Hair follicle dermal papilla cell (primary cell): Measurements from ENCODE around the gene PLPP7. TPM values are rescaled to one million over a fixed set of nuclear protein-coding genes. Genes with fewer than 3 reads are reported as not detected.

Experiments
- total RNA-seq: library from RNA; depleted of rRNA; stranded (reverse); fragments of >200 nt; gene quantifications from 2 replicates; pipeline ENCODE4 v1.2.3, GENCODE V29; 2012

The PLPP7 gene
- 9.2 and 10.6 TPM in 2 replicates for total RNA-seq

DNA sequence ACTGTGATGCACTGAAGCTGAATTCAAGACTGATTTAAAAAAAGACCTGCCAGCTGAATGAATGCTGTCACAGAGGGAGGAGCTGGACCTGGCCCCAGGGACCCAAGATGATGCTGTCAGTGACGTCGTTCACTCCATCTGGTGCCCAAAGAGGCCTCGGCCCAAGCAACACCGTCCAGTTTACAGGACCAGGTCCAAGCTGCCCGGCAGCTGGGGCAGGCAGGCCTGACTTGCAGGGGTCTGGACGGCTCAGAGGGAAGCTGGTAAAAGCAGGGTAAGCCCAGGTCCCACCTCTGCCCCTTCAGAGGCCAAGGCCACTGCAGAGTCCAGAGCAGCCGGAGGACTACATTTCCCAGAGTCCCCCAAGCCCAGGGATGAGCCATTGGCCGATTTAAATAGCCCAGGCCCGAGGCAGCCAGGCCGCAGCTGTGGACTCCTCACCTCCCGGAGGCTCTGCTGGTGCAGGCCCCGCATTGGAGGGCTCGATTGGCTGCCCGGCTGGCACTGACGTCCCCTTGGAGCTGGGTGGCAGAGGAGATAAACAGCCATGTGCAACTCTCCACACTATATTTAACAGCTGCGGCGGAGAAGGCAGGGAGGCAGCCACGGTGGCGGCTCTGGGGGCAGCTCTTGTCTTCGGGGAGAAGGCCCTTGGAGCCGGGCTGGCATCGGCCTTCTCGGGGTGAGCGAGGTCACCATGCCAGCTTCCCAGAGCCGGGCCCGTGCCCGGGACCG is at the start of gene PLPP7:
TSS of gene PLPP7 (plus strand) at position 423 of the 735 bp plus-strand sequence. CDS start at position 698, 275 bp downstream.

DNA sequence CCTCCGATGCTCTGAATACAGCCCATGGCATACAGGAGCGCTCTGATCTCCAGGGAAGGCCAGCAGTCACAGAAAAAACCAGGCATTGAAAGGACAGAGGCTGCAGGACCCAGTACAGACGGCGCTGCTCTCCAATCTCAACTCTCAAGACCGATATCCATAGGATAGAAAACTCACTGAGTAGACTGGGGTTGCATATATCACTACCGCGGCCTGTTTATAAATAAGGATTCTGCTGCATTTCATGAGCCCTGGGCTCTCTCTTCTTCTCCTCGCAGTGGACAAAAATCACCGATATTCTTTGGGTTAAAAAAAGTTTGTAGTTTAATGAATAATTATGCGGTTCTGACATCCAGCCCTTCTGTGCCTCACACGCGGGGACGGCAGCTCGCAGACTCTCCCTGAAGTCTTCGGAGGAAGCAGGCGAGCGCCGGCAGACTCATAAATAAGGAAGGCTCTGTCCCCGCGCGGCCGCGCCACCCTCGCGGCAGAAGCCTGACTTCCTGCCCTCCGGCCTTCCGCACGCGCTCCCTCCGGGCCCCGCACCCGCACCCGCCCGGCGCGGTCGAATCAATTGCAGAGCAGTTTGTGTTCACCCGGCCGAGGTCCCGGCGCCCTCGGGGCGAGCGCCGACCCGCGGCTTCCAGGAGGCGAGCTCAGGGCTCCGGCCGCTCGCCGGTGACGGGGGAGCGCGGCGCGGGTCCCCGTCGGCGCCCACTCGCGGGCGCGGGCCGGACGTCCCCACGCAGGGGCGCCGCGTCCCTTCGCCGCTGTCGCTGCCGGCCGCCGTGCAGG is 13.2 kb upstream of the PLPP7 start, which contains the start of gene FAM78A:
TSS of gene FAM78A (minus strand) at position 417 of the 795 bp plus-strand sequence. CDS start at position 86, 331 bp downstream.

Other genes with a start within 250 kb of the PLPP7 start
- gene AIF1L, start 193.2 kb upstream of the PLPP7 start, total RNA-seq, result 0.16 and 0.85 TPM in 2 replicates
- gene NUP214, start 164.1 kb upstream of the PLPP7 start, total RNA-seq, result 18.9 and 20.3 TPM in 2 replicates
- gene FAM78A, start 13.2 kb upstream of the PLPP7 start, total RNA-seq, result 0.49 and 0.73 TPM in 2 replicates
- gene PRRC2B, start 104.4 kb downstream of the PLPP7 start, total RNA-seq, result 73.0 and 100.0 TPM in 2 replicates
- 31.5 and 32.3 TPM in 2 replicates for gene POMT1, start 213.2 kb downstream of the PLPP7 start, total RNA-seq
- gene UCK1, start 241.5 kb downstream of the PLPP7 start, total RNA-seq, result 23.2 and 29.9 TPM in 2 replicates